Pons (tissue), 1 donor: Measurements from ENCODE around the gene UPF2.
A peak's percentile ranks its signal among the peaks of the same experiment; 100 is the strongest.
"Not testable (repeated sequence)": the region's sequence is repeated elsewhere in the genome, so short reads cannot be mapped to it uniquely, and the experiment has no call there.

Experiments used
- DNase-seq: peaks from one replicate; pipeline ENCODE4 v3.0.0-alpha.2; 2016; ENCODE audit warnings: low spot score

Gene UPF2, protein sequence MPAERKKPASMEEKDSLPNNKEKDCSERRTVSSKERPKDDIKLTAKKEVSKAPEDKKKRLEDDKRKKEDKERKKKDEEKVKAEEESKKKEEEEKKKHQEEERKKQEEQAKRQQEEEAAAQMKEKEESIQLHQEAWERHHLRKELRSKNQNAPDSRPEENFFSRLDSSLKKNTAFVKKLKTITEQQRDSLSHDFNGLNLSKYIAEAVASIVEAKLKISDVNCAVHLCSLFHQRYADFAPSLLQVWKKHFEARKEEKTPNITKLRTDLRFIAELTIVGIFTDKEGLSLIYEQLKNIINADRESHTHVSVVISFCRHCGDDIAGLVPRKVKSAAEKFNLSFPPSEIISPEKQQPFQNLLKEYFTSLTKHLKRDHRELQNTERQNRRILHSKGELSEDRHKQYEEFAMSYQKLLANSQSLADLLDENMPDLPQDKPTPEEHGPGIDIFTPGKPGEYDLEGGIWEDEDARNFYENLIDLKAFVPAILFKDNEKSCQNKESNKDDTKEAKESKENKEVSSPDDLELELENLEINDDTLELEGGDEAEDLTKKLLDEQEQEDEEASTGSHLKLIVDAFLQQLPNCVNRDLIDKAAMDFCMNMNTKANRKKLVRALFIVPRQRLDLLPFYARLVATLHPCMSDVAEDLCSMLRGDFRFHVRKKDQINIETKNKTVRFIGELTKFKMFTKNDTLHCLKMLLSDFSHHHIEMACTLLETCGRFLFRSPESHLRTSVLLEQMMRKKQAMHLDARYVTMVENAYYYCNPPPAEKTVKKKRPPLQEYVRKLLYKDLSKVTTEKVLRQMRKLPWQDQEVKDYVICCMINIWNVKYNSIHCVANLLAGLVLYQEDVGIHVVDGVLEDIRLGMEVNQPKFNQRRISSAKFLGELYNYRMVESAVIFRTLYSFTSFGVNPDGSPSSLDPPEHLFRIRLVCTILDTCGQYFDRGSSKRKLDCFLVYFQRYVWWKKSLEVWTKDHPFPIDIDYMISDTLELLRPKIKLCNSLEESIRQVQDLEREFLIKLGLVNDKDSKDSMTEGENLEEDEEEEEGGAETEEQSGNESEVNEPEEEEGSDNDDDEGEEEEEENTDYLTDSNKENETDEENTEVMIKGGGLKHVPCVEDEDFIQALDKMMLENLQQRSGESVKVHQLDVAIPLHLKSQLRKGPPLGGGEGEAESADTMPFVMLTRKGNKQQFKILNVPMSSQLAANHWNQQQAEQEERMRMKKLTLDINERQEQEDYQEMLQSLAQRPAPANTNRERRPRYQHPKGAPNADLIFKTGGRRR

DNA sequence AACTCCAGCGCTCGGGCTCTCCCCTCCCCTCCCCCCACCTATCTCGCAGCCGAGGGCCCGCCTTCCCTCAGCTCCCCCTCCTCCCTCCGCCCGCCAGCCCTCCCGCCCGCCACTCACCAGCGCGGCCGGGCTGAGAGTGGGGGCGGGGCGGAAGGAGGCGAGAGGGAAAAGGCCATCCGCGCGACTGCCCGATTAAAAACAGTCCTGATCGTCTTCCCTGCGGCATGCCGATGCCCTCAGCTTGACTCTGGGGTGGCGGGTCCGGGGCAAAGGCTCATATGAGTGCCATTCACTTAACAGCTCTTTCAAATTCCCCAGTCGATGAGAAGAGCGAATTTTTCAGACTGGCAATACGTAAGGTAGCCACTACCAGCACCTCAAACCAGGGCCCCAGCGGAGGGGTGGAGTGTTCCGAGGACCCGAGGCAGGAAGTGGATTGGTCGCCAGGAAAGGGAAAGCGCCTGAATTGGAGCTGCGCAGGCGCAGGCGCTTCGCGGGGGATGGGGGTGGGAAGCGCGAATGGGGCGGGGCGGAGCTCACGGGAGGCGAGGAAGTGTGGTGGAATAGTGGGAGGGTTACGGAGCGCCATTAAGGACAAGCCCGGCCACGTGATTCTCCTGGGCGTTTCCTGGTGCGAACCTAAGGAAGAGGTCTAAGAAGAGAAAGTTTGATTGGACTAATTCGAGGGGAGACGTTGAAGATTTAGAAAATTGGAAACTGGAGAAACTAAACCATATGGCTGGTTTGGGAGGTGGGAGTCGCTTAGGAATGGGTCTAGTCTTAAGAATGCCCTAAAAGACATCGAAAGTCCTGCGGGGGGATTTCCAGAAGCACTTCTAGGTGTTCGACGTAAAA lies at the start of gene UPF2:
Gene UPF2 (minus strand): TSS at position 13 of the 855 bp plus-strand sequence. CDS start 7,386 bp downstream, outside the sequence.
- peak; percentile 97 for DNase-seq

DNA sequence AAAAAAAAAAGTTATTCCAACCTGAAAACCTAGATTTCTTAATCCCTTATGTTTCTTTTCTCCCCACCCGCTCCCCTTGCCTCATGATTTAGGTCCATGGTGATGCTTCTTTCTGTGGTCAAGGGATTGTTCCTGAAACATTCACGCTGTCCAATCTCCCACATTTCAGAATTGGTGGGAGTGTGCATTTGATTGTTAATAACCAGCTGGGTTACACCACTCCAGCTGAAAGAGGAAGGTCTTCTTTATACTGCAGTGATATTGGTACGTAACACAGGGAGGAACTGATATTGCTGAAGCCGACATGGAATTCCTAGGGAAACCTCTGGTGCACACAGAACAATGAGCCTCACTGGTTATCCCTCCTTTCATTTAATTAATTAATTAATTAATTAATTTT lies 48.8 kb upstream of the UPF2 start:
- no peak for DNase-seq

GRCh38 chr10:12088919-12089318 lies 46.3 kb upstream of the UPF2 start:
- DNase-seq: no peak

DNA sequence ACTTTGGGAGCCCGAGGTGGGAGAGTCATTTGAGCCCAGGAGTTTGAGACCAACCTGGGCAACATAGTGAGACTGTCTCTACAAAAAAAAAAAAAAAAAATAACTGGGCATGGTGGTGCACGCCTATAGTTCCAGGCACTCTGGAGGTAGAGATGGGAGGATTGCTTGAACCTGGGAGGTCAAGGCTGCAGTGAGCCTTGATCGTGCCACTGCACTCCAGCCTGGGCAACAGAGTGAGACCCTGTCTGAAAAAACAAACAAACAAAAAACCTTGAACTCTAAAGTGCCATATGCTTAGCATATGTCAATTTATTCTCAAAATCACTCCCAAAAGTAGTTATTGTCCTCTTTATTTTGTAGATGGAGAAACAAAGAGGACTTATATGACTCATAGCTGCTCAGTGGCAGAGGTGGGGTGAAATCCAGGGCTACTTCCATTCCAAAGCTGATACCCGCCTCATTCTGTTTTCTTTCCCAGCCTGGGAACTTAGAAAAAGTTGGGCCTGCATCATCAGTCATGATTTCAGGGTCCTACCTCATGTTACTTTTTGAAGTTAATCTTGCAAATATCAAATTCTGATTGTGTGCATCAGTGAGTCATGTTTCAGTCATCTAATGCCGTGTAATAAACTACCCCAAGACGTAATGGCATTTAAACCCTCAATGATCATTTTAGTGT lies 39.4 kb upstream of the UPF2 start:
- no peak for DNase-seq

- no peak for DNase-seq
Observed at GRCh38 chr10:12081470-12081869, 38.9 kb upstream of the UPF2 start.

GRCh38 chr10:12077580-12078180 lies 35.1 kb upstream of the UPF2 start:
- peak; percentile 64 for DNase-seq

DNA sequence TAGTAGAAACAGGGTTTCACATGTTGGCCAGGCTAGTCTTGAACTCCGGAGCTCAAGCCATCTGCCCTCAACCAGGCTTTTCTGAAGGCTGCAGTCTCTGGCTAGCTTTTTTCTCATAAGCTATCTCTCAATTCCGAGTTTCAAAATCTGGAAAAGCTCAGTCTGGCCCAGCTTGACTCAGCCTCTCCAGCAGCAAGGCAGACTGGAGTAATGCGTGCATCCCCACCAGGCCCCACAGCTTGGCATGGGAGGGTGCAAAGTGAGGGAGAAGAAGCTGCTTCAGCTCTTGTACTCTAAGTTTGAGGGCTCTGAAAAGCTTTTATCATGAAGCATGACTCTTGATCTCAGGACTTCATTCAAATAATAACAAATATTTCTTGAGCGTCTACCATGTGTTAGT lies 30.9 kb upstream of the UPF2 start:
- no peak for DNase-seq

GRCh38 chr10:12071441-12071840 lies 28.8 kb upstream of the UPF2 start:
- DNase-seq: not testable (repeated sequence)

DNA sequence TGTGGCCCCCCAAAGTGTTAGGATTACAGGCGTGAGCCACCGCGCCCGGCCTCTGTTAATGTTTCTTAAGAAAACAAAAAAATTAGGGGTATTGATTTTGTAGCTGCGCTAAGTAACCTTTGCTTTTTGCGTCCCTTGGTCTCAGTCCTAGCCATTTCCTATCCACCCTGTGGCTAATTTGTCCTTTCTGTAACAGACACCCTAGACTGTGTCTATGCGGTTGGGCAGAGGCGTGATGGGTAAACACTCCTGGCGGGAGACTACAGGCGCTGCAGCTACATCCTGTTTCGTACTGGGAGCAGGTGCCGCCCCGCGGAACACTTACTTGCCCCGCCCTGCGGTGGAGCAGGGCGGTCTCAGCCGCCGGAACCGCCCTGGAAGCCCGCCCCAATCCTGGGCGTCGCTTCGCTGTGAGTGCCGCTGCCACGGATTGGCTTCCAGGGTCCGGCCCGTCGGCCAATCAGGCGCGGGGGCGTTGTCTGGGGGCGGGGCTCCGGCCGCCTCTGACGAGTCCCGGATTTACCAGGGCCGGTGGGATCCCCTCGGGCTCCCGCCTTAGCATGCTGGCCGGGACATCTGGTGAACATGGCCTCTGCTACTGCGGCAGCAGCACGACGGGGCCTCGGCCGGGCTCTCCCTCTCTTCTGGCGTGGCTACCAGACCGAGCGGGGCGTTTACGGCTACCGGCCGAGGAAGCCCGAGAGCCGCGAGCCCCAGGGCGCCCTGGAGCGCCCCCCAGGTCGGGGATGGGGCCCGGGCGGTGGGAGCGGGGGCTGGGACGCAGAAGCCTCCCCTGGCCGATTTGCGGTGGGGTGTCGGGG lies 26.1 kb upstream of the UPF2 start, which contains the start of gene DHTKD1:
Gene DHTKD1 (plus strand): TSS at position 506 of the 821 bp plus-strand sequence. CDS start 80 bp downstream, at position 586.
- peak; percentile 98 for DNase-seq

DNA sequence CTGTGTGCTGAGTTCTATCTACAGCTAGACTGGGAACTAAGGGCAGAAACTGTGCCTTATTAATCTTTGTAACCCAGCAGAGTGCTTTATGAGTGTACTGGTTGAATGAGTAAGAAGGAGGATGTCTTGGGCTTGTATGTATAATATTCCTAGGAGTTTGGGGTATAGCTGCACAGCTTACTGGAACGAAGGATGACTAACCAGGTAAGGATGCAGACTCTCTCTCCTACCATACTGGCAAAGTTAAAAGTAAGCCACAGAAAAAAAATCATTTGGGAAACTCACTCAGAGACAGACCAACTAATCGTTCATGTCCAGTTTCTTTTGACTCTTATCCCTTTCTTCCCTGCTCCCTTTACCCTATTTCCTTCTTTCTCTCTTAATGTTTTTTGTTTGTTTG lies 24.7 kb upstream of the UPF2 start:
- no peak for DNase-seq

GRCh38 chr10:12063483-12063818 lies 20.8 kb upstream of the UPF2 start:
- no peak for DNase-seq

DNA sequence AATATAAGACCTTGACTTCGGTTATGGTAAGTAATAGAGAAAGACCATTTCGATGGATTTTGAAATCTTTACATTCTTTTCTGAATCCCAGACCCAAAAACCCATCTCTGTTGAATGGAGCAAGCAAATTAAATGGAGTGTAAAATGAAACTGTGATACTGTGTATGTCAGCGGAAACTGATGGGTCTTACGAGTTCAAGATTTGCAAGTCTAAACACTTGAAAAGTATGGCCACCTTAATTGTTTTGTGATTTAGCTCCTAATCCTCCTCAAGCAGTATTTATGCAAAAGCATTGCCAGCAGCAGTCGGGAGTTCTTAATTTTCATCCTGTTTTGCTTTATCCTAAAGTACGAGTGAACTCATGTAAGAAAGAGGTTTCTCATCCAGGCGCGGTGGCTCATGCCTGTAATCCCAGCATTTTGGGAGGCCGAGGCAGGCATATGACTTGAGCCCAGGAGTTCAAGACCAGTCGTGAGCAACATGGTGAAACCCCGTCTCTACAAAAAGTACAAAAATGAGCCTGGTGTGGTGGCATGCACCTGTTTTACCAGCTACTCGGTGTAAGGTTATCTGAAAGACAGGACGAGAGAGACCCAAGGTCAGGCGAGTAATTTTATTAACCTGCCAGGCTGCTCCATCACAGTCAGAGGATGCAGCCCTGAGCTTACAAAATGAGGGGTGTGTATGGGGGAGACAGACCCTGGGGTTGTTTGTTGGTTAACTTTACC lies 20.3 kb upstream of the UPF2 start:
- DNase-seq: no peak

- DNase-seq: no peak
Observed at GRCh38 chr10:12061124-12061523, 18.5 kb upstream of the UPF2 start.

DNA sequence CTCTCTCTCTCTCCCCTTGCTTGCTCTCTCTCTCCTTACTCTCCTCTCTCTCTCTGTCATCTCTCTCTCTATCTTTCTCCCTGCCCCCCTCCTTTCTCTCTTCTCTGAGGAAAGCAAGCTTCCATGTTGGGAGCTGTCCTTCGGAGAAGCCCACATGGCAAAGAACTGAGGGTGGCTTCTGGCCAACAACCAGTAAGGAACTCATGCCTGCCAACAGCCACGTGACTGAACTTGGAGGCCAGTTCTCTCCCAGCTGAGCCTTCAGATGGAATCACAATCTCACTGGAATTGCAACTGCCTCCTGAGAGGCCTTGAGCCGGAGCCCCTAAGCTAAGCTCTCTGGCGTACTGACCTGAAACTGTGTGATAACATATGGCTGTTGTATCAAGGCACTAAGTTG lies 14.1 kb upstream of the UPF2 start:
- DNase-seq: no peak

DNA sequence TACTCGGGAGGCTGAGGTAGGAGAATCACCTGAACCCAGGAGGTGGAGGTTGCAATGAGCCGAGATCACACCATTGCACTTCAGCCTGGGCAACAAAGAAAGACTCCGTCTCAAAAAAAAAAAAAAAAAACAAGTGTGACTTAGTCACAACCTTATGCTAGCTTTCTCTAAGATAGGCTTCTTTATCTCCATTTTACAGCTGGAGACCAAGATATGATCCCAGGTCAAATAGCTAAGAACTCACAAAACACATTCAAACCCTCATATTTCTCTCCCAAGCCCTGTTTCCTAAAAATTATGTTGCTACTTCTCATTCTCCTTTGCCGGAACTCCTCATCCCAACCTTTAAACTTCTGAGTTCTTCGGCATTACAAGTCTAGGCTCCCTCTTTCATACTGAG lies 13.1 kb upstream of the UPF2 start:
- no peak for DNase-seq

DNA sequence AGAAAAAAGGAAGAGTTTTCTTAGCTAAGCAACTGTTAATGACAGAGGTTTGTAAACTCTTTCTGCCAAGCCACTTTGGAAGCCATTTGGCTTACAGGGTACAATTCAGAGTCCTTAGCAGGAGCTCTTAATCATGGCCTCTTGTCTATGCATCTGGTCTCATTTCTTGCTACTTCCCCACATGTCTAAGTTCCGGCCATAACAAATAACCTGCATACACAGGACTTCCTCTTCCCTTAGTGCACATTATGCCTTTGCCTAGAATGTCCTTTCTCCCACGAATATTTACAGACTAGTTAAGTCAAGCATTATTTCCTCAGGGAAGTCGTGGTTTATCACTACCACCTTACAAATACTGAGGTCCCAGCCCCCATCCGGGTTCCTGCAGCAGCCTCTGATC lies 8.6 kb upstream of the UPF2 start:
- DNase-seq: no peak

DNA sequence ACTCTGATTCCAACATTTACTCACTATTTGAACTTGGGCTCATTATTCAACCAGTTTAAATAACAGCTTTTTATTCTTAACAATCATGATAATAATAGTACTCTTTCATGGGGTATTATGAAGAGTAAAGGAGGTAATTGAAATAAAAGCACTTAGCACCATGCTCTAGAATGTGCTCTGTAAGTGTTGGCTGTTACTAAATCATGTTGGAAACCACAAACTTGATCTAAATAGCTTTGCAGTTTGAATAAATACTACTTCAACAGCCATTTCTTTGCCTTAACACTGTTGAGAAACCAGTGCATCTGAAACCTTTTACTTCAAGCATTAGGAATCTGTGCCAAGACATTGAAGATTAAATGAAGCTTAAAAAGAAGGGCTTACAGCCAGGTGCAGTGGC lies 7.9 kb upstream of the UPF2 start:
- no peak for DNase-seq

GRCh38 chr10:12048547-12048946 lies 5.9 kb upstream of the UPF2 start:
- DNase-seq: no peak

DNA sequence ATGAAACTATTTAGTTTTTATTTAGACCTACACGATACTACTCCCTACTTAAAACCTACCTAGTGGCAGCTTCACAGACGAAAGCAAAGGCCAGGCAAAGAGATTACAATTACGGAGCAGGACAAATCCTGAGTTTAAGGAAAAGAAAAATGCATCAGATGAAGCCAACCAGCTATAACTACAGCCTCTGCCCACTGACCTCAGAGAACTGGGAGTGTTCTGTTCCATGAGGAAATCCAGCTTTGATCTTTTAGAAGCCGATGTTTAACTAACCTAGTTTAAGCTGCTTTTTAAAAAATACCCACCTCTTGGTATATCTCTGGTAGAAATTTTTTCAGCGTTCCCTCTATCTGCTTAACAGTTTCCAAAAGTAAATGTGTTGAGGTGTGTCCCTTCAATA lies 3.0 kb upstream of the UPF2 start:
- DNase-seq: no peak
